ENCODE data around the gene PKD1. TPM values are rescaled to one million over a fixed set of nuclear protein-coding genes. Genes with fewer than 3 reads are reported as not detected.

Gene PKD1
- total and polyA plus RNA-seq, 2 of the 13 experiments (the other 11 are each of a cell fraction or from before 2014, with no cell fraction given): 22.1 to 23.0 TPM

DNA sequence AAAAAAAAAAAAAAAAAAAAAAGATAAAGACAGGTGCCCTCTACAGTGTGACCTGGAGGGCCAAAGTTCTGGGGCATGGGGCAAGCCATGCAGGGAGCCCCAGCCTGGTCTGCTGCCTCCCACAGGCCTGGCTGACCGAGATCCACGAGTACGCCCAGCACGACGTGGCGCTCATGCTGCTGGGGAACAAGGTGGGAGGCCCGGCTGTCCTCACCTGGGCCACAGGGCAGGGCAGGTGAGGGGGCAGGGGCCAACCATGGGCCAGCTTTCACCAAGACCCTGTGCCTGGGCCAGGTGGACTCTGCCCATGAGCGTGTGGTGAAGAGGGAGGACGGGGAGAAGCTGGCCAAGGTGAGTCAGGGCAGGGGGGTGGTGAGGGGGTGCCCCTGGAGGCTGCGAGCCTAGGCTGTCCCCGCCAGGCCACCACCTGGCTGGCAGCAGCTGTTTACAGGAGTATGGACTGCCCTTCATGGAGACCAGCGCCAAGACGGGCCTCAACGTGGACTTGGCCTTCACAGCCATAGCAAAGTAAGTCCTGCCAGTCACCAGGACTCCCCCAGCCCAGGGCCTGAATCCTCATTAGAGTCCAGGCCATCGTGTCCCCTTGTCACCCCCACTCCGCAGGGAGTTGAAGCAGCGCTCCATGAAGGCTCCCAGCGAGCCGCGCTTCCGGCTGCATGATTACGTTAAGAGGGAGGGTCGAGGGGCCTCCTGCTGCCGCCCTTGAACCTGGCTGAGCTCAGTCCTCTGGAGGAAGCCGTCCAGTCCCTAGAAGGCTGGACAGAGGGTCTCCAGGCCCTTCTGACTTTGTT, 17.2 kb upstream of the PKD1 start (continued):
- TF ChIP-seq ZNF564 (CRISPR knock-in tag; IDR thresholded peaks at IDR 0.05) (peak; percentile 64; the same call in 1 of the 2 replicates), ZNF816 (CRISPR knock-in tag; IDR thresholded peaks at IDR 0.05; ENCODE audit: borderline replicate concordance) (no peak), GABPA (IDR thresholded peaks at IDR 0.05; ENCODE audit: low read depth, low read length) (no peak), GABPA (CRISPR knock-in tag; IDR thresholded peaks at IDR 0.05; ENCODE audit: low read depth) (peak; percentile 34; the same call in 1 of the 2 replicates), MEF2D (CRISPR knock-in tag; IDR thresholded peaks at IDR 0.05) (no peak; the same call in 1 of the 2 replicates), ZNF326 (CRISPR knock-in tag; IDR thresholded peaks at IDR 0.05; ENCODE audit: borderline replicate concordance) (0 out of 2 replicates have a peak, but pooled peaks have one; percentile 24), MAFF (IDR thresholded peaks at IDR 0.05; ENCODE audit: low read depth, low read length) (no peak), PAF1 (CRISPR knock-in tag; IDR thresholded peaks at IDR 0.05) (0 out of 2 replicates have a peak, but pooled peaks have one; percentile 65), SAFB2 (CRISPR knock-in tag; IDR thresholded peaks at IDR 0.05; ENCODE audit: borderline replicate concordance, low read depth) (no peak), MAFG (CRISPR knock-in tag; IDR thresholded peaks at IDR 0.05) (no peak), NR2F6 (IDR thresholded peaks at IDR 0.05) (peak; percentile 44; the same call in 1 of the 2 replicates), NR2F6 (CRISPR knock-in tag; IDR thresholded peaks at IDR 0.05) (no peak; the same call in 1 of the 2 replicates), CREM (IDR thresholded peaks at IDR 0.05) (no peak; the same call in 1 of the 2 replicates), CREM (CRISPR knock-in tag; IDR thresholded peaks at IDR 0.05) (no peak), ZNF589 (CRISPR knock-in tag; conservative IDR thresholded peaks at IDR 0.05) (peak; percentile 57; the same call in 1 of the 2 replicates), SALL1 (CRISPR knock-in tag; IDR thresholded peaks at IDR 0.05) (peak; percentile 52; the same call in 1 of the 2 replicates), PCBP1 (IDR thresholded peaks at IDR 0.05; ENCODE audit: borderline replicate concordance, low read depth, low read length) (peak; percentile 69), HNF4G (IDR thresholded peaks at IDR 0.05; ENCODE audit: borderline replicate concordance, low read depth, low read length) (peak; percentile 71), HNF4G (CRISPR knock-in tag; IDR thresholded peaks at IDR 0.05; ENCODE audit: borderline replicate concordance, low read depth) (no peak)
- TF ChIP-seq, protein P1, sequence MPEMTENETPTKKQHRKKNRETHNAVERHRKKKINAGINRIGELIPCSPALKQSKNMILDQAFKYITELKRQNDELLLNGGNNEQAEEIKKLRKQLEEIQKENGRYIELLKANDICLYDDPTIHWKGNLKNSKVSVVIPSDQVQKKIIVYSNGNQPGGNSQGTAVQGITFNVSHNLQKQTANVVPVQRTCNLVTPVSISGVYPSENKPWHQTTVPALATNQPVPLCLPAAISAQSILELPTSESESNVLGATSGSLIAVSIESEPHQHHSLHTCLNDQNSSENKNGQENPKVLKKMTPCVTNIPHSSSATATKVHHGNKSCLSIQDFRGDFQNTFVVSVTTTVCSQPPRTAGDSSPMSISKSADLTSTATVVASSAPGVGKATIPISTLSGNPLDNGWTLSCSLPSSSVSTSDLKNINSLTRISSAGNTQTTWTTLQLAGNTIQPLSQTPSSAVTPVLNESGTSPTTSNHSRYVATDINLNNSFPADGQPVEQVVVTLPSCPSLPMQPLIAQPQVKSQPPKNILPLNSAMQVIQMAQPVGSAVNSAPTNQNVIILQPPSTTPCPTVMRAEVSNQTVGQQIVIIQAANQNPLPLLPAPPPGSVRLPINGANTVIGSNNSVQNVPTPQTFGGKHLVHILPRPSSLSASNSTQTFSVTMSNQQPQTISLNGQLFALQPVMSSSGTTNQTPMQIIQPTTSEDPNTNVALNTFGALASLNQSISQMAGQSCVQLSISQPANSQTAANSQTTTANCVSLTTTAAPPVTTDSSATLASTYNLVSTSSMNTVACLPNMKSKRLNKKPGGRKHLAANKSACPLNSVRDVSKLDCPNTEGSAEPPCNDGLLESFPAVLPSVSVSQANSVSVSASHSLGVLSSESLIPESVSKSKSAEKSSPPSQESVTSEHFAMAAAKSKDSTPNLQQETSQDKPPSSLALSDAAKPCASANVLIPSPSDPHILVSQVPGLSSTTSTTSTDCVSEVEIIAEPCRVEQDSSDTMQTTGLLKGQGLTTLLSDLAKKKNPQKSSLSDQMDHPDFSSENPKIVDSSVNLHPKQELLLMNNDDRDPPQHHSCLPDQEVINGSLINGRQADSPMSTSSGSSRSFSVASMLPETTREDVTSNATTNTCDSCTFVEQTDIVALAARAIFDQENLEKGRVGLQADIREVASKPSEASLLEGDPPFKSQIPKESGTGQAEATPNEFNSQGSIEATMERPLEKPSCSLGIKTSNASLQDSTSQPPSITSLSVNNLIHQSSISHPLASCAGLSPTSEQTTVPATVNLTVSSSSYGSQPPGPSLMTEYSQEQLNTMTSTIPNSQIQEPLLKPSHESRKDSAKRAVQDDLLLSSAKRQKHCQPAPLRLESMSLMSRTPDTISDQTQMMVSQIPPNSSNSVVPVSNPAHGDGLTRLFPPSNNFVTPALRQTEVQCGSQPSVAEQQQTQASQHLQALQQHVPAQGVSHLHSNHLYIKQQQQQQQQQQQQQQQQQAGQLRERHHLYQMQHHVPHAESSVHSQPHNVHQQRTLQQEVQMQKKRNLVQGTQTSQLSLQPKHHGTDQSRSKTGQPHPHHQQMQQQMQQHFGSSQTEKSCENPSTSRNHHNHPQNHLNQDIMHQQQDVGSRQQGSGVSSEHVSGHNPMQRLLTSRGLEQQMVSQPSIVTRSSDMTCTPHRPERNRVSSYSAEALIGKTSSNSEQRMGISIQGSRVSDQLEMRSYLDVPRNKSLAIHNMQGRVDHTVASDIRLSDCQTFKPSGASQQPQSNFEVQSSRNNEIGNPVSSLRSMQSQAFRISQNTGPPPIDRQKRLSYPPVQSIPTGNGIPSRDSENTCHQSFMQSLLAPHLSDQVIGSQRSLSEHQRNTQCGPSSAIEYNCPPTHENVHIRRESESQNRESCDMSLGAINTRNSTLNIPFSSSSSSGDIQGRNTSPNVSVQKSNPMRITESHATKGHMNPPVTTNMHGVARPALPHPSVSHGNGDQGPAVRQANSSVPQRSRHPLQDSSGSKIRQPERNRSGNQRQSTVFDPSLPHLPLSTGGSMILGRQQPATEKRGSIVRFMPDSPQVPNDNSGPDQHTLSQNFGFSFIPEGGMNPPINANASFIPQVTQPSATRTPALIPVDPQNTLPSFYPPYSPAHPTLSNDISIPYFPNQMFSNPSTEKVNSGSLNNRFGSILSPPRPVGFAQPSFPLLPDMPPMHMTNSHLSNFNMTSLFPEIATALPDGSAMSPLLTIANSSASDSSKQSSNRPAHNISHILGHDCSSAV (CRISPR knock-in tag; IDR thresholded peaks at IDR 0.05; ENCODE audit: borderline replicate concordance): no peak
- TF ChIP-seq, protein P2, sequence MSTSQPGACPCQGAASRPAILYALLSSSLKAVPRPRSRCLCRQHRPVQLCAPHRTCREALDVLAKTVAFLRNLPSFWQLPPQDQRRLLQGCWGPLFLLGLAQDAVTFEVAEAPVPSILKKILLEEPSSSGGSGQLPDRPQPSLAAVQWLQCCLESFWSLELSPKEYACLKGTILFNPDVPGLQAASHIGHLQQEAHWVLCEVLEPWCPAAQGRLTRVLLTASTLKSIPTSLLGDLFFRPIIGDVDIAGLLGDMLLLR (CRISPR knock-in tag; IDR thresholded peaks at IDR 0.05): 0 out of 2 replicates have a peak, but pooled peaks have one; percentile 20
